ENCODE data around the gene RASA3.
A peak's percentile ranks its signal among the peaks of the same experiment; 100 is the strongest.
"Not testable (repeated sequence)": the region's sequence is repeated elsewhere in the genome, so short reads cannot be mapped to it uniquely, and the experiment has no call there.

Gene RASA3

DNA sequence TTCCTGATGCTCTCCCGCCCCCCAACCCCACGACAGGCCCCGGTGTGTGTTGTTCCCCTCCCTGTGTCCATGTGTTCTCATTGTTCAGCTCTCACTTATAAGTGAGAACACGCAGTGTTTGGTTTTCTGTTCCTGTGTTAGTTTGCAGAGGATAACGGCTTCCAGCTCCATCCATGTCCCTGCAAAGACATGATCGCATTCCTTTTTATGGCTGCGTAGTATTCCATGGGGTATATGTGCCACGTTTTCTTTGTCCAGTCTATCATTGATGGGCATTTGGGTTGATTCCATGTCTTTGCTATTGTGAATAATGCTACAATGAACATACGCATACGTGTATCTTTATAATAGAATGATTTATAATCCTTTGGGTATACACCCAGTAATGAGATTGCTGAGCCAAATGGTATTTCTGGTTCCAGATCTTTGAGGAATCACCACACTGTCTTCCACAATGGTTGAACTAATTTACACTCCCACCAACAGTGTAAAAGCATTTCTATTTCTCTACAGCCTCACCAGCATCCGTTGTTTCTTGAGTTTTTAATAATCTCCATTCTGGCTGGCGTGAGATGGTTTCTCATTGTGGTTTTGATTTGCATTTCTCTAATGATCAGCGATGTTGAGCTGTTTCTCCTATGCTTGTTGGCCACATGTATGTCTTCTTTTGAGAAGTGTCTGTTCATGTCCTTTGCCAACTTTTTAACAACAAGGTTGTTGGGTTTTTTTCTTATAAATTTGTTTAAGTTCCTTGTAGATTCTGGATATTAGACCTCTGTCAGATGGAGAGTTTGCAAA lies 26.6 kb upstream of the RASA3 start:
- intact Hi-C loops (cut with DNase I); DNase-seq: not testable (repeated sequence)

DNA sequence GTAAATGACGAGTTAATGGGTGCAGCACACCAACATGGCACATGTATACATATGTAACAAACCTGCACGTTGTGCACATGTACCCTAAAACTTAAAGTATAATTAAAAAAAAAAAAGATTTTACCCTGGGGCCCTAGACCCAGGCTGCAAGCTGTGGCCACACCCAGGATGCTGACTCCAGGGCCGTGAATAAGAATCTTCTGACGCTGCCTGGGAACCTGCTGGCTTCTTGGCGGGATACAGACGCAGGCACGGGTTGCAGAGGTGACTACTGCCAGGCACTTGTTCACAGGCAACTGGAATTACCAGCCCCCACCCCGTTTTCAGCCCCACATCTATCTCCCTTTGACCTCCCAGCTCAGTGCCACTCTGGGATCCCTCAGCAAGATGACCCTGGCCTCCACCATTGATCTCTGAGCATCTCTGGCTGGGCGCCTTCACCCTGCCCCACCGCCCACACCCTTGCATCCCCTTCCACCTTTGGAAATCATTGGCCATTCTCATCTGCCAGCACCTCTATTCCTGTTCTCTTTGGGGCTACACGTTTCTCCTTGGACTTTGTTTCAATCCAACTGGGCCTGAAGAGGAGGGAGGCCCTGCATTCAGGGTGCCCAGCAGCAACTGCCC lies 25.6 kb upstream of the RASA3 start:
- intact Hi-C loops (cut with DNase I): no loop called here
- no peak for DNase-seq

DNA sequence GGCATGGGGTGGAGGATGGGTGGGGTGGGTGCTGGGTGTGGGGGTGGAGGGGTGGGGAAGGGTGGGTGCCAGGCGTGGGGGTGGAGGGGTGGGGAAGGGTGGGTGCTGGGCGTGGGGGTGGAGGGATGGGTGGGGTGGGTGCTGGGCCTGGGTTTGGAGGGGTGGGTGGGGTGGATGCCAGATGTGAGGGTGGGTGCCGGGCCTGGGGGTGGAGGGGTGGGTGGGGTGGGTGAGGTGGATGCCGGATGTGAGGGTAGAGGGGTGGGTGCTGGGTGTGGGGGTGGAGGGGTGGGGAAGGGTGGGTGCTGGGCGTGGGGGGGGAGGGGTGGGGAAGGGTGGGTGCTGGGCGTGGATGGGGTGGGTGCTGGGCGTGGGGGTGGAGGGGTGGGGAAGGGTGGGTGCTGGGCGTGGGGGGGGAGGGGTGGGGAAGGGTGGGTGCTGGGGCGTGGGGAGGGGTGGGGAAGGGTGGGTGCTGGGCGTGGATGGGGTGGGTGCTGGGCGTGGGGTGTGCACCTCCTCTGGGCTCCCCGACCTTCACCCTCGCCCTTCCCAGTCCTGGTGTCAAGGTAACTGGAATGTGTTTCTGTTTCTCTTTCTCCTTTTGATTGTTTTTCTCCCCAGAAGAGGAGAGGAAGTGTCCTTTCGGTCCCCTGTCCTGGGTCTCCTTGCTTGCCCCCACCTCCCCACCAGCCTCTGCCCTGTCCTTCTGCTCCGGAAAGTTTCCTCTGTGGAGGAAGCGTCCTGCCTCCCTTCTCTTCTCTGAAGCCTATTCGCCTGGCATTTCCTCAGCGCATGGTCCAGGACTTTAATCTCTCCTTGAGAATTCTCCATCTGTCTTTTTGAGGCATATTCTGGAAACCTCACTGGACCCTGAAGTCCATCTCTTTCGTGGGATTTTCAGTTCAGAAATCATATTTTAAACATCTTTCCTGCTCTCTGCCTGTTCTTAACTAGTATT lies 23.8 kb upstream of the RASA3 start:
- intact Hi-C loops (cut with DNase I): no loop called here
- DNase-seq: no peak

DNA sequence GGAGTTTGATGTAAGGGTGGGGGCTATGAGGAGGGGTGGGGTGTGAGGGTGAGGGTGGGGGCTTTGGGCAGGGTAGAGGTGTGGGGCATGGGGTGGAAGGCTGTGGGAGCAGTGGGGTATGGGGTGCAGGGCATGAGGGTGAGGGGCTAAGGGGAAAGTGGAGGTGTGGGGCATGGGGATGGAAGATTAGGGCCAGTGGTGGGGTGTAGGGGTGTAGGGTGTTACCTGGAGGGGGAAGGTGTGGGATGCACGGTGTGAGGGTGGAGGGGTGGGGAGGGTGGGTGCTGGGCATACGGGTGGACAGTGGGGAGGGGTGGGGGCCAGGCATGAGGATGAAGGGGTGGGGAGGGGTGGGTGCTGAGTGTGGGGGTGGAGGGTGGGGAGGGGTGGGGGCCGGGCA lies 22.9 kb upstream of the RASA3 start:
- intact Hi-C loops (cut with DNase I): no loop called here
- no peak for DNase-seq

DNA sequence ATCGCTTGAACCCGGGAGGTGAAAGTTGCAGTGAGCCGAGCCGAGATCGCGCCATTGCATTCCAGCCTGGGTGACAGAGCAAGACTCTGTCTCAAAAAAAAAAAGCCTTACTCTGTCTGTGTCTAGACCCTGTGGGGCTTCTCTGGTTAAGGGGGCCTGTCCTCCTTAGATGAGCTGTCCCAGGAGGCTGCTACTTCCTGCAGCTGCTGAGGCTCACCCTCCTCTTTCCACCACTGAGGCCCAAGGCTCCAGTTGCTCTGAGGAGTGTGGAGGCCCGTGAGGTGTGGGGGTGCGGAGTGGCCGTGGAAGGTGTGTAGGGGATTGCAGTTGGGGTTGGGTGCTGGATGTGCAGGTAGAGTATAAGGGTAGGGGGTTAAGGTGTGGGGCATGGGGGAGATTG lies 22.1 kb upstream of the RASA3 start:
- intact Hi-C loops (cut with DNase I): no loop called here
- DNase-seq: no peak

DNA sequence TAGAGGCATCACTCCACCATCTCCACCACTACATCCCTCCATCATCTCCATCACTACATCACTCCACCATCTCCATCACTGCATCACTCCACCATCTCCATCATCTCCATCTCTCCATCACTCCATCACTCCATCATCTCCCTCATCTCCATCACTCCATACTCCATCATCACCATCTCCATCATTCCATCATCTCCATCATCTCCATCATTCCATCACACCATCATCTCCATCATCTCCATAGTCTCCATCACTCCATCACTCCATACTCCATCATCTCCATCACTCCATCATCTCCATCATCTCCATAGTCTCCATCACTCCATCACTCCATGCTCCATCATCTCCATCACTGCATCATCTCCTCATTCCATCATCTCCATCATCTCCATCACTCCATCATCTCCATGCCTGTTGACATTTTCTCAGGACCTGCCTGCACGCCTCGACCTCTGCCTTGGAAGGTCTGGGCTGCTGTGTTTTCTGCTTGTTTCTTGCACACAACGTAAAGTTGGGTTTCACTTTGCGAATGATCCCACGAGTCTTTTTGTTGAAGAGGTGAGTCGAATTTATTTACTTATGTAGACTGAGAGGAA lies 21.2 kb upstream of the RASA3 start:
- no peak for DNase-seq
- intact Hi-C loops (cut with DNase I): no loop called here

DNA sequence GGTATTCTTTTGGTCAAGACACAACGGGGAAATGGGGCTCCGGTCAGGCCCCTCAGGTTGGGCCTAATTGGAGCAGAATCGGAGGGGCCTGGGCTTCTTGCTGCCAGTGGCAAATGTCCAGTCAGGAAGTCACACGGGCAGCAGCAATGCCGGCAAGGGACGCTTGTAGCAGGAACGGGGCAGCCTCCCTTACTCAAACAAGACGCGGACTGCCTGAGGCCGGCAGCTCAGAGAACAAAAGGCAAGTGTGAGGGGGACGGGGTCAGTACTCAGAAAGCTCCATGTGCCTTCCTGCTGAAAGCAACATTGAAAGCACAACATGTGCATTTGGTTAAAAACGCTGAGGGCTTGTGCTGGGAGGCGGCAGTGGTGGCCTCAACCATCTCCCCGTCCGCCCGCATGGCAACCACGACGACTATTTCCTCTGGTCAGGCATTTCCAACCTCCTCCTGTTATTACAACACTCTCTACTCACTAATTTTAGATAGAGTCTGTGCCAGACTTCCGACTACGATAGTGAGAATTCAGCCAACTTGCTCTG lies 20.5 kb upstream of the RASA3 start:
- peak in 14 of 42 donors; percentile 22 to 64 (median 42) for DNase-seq
- intact Hi-C loops (cut with DNase I): no loop called here

DNA sequence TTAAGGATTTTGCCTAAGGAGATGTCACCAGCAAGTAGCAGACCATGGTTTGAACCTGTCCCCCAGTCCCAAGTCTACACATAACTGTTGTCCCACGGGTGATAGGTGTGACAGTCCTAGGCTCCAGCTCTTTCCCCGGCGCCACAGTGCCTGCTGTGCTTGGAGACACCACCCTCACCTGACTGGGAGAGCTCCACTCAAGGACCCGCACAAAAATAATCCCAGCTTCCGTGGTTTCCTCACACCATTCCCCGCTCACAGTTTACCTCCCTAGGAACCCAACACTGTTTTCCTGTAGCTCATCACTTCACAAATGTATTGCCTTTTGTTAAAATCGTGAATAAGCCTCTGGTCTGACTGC lies 19.8 kb upstream of the RASA3 start:
- intact Hi-C loops (cut with DNase I): no loop called here
- DNase-seq: no peak

DNA sequence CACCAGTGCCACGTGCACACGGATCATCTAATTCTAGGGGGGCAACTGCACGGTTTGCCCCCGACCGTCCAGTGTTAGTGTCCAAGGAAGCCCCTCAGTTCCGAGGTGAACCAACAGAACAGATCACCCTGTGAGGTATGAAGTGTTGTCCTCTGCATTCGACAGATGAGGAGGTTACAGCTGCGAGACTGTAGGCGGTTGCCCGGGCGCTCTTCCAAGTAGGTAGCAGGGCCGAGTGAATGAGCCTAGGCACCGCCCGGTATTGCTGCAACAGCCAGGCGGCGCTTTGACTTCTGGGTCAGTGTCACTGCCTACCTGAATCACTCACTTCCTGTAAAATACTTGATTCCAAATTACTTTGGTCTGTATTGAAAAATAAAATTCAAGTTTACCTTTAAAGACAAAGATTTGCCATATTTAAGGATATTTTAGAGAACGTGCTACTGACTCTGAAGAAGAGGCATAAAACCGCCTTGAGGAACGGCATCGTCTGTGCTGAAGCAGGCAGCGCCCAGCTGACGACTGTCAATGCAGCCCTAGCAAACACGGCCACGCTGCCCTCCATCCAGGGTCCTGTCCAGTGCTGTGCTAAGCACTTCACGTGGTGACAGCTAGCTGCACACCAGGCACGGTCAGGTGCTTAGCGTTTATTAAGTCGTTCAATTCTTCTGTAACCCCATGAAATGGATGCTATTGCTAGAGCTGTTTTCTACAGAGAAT lies 19.3 kb upstream of the RASA3 start:
- intact Hi-C loops (cut with DNase I): no loop called here
- no peak for DNase-seq

DNA sequence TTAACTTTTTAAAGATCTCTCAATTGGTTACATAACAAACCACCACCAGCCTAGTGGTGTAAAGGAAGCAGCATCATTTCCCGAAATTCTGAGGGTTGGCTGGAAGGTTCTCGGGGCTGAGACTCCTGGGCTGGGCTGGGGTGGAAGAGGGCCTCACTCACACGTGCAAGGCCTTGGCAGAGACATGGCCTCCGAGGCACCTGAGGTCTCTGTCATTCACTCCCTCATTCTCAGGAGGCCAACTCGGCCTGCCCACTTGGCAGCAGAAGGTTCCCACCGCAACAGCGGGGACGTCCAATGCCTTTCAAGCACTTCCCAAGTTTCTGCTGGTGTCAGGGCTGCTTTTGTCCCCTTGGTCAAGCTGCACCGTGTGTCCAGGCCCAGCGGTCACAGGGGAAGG lies 18.6 kb upstream of the RASA3 start:
- intact Hi-C loops (cut with DNase I): no loop called here
- DNase-seq: peak in 7 of 42 donors; percentile 9 to 60 (median 40)

DNA sequence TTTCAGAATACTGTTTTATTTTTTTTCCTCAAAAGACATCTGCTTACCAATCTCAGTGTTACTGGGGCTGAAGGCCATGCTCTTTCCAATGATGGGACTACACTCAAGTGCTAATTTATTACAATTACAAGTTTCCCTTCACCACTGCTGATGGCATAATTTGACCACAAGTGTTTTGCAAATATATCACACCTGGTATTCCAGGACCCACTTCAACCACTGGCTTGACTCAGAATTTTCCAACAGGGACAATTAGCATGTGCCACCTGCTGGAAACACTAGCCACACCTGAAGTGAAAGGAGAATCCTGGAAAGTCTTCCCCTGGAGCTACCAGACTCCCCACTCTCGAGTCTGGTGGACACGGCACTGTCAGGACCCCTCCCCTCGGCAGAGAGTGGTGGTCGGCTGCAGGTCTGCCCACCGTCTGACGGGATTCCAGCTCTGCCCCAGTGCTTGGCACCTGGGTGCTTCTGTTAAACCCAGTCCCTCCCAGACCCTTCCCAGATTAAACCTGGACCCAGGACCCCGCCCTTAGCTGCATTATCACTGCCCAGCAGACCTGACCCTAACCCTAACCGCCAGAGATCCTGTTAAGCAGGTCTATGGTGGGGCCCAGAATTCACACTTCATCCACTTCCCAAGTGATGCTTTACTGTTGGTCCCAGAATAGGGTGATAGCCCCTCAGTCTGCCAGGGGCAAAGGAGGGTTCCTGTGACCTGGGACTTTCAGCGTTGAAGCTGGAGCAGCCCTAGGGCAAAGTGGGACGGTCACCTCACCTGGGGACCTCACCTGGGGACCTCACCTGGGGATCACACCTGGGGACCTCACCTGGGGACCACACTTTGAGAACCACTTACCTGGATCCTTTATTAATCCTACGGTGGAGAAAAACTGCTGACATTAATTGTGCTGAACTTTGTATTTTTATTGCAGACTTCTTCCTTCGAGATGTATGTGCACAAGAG lies 17.6 kb upstream of the RASA3 start:
- DNase-seq: no peak
- intact Hi-C loops (cut with DNase I): no loop called here

DNA sequence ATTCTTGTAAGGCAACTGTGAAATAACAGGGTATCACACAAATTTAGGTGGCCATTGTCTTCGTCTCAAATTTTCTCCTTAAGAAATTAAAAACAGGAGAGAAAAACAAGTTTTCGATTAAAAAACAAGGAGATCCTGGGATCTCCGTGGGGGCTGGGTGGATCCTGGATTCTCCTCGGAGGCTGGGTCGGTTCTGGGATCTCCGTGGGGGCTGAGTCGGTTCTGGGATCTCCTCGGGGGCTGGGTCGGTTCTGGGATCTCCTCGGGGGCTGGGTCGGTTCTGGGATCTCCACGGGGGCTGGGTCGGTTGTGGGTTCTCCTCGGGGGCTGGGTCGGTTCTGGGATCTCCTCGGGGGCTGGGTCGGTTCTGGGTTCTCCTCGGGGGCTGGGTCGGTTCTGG lies 16.5 kb upstream of the RASA3 start:
- DNase-seq; intact Hi-C loops (cut with DNase I): not testable (repeated sequence)

DNA sequence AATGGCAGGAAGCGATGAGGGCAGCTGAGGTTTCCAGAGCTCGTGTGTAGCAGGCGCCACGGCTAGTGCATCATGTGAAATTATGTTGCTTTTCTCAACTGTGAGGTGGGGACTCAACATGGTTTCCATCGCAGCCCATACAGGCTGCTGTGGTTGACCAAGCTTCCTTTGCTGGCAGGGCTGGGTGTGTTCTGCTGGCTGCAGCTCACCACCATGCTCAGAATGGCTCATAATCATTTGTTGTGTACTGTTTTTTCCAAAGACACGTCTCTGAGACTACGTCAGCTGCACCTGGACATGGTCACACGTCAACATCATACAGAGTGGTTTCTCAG lies 16.1 kb upstream of the RASA3 start:
- DNase-seq: no peak
- intact Hi-C loops (cut with DNase I): no loop called here

DNA sequence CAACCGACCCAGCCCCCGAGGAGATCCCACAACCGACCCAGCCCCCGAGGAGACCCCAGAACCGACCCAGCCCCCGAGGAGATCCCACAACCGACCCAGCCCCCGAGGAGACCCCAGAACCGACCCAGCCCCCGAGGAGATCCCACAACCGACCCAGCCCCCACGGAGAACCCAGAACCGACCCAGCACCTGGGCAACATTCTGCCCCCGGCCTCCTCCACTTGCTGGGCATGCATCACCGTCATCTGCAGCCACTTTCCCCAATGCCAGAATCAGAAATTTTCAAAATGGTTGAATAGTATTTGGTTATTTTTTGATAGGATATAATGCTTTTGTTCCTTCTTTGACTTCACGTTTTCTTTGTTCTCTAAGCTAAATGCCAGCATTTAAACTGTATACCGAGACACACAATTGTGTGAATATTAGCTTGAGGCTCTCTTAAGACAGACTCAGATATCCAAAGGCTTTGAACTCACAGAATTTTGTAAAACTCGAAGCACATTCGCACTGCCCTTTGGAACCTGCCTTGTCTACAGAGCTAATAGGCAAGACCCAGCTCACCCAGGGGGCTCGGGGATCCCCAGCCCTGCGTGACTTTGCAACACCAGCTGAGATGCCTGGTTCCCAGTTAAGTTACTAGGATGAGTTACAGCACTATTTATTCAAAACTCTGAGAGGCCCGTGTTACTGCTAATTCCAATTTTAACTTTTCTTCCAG lies 15.5 kb upstream of the RASA3 start:
- intact Hi-C loops (cut with DNase I): no loop called here
- no peak for DNase-seq

DNA sequence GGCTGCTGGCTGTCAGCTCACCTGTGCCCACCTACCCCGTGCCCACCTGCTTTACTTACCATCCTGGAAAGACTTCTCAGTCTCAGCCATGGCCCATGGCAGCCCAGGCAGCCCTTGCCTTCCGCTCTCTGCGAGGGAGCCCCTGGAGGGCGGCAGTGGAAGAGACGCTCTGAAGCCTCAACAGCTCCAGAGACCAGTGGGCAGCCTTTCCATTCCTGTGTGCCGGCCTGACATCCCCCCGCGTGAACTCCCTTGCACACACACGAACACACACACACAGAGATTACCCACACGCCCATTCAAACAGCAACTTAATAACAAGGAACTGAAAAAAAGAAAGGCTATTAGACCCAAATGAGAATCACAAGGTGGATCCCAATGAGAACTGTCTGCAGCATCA lies 14.2 kb upstream of the RASA3 start:
- intact Hi-C loops (cut with DNase I): no loop called here
- peak in 1 of 42 donors; percentile 4 for DNase-seq

DNA sequence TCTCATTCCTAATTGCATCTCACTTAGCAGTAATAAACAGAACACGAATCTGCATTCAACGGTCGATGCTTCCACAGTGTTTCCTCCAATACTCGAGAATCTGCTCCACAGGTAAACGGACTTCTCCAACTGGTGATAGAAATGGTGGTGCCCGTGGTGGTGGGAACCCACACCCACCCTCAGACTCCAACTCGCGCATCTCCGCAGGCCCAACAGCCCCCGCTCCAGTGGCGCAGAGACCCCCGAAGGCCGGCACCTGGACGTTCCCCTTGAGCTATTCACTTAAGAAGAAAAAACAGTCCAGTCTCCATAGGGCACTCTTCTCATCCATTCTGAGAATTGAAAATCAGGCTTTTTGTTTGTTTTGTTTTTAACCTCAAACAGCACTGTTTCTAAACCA lies 13.8 kb upstream of the RASA3 start:
- intact Hi-C loops (cut with DNase I): no loop called here

DNA sequence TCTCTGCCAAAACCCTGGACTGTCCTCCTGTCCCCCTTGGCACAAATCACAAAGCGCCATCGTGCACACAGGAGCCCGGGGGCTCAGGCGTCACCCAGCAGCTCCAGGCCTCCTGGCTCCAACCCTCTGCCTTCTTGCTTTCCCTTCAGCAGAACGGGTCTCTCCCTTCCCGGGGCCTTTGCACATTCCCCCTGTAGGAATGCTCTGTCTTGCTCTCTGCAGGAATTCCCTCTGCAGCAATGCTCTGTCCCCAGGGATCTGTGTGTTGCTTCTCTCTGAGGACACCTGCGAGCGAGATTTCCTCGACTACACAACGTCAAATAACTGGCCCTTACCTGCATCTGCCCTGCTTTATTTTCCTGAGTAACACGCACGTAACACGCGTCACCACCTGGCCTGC lies 13.3 kb upstream of the RASA3 start:
- intact Hi-C loops (cut with DNase I): no loop called here
- DNase-seq: peak in 2 of 42 donors; percentile 4 to 13

More for the DNA sequence above, 13.8 kb upstream of the RASA3 start:
- DNase-seq: no peak

All from head of caudate nucleus (tissue), 42 donors.